IMR-90 (cell line): ENCODE results near the gene SRCAP. TPM values are rescaled to one million over a fixed set of nuclear protein-coding genes. Genes with fewer than 3 reads are reported as not detected.

Experiments used
- ATAC-seq: fragments of 200-7000 bp; cut with Tn5 transposase; 2 replicates; pipeline ENCODE4 v1.9.1; 2020; ENCODE audit warnings: low read depth, mild to moderate bottlenecking, moderate library complexity
- BruUV-seq: library from RNA; stranded (reverse); fragments of 400-500 nt; replicated peaks from 2 replicates; lab custom pipeline; 2021; lab: Mats Ljungman, UMichigan
- CTCF ChIA-PET: fragments of 300-600 bp; formaldehyde crosslinking; extraction: SDS; loops from one replicate; lab custom pipeline; 2021; ENCODE audit warnings: antibody characterized with exemption; lab: Yijun Ruan, JAX
- POLR2A ChIA-PET: fragments of 300-600 bp; sonication (Branson Sonifier 250); formaldehyde crosslinking; loops from one replicate; lab custom pipeline; 2022; ENCODE audit warnings: antibody characterized with exemption; ENCODE audit not compliant: unreplicated experiment; lab: Charles Lee
- DNase-seq: peaks from one replicate; pipeline ENCODE4 v3.0.0; 2013
- H2AFZ ChIP-seq: replicated peaks from 2 replicates; pipeline ENCODE3; 2013; ENCODE audit warnings: low read length, mild to moderate bottlenecking; ENCODE audit not compliant: poor library complexity
- H2AK5ac ChIP-seq: 2 replicates; pipeline ENCODE4 v1.6.1; 2013; ENCODE audit warnings: low read depth, low read length, inconsistent platforms
- H2AK9ac ChIP-seq: replicated peaks from 2 replicates; pipeline ENCODE3; 2013; ENCODE audit warnings: mild to moderate bottlenecking, low read depth, low read length, moderate library complexity; ENCODE audit not compliant: poor library complexity
- H2BK120ac ChIP-seq: 2 replicates; pipeline ENCODE4 v1.6.1; 2013; ENCODE audit warnings: low read depth, low read length, inconsistent platforms
- H2BK15ac ChIP-seq: 3 replicates; pipeline ENCODE4 v1.6.1; 2013; ENCODE audit warnings: low read depth, low read length, inconsistent platforms
- H2BK20ac ChIP-seq: 2 replicates; pipeline ENCODE4 v1.6.1; 2013; ENCODE audit warnings: low read depth, mild to moderate bottlenecking, inconsistent platforms, low read length, moderate library complexity
- H2BK5ac ChIP-seq: 2 replicates; pipeline ENCODE4 v1.6.1; 2013; ENCODE audit warnings: mild to moderate bottlenecking, low read depth, low read length, inconsistent platforms; ENCODE audit not compliant: poor library complexity, severe bottlenecking
- H3K14ac ChIP-seq: replicated peaks from 2 replicates; pipeline ENCODE4 v1.6.1; 2013; ENCODE audit warnings: low read depth, low read length, inconsistent platforms
- H3K18ac ChIP-seq: 2 replicates; pipeline ENCODE4 v1.6.1; 2013; ENCODE audit warnings: low read depth, low read length, control low read depth
- H3K23ac ChIP-seq: 2 replicates; pipeline ENCODE4 v1.6.1; 2013; ENCODE audit warnings: low read depth, low read length, inconsistent platforms
- H3K27ac ChIP-seq: 2 replicates; pipeline ENCODE4 v1.5.1; 2013; ENCODE audit warnings: mild to moderate bottlenecking, control low read depth, low read length; ENCODE audit not compliant: insufficient read depth
- H3K27me3 ChIP-seq: 2 replicates; pipeline ENCODE4 v1.6.1; 2013; ENCODE audit warnings: low read length; ENCODE audit not compliant: control insufficient read depth, insufficient read depth
- H3K36me3 ChIP-seq: 2 replicates; pipeline ENCODE4 v1.6.1; 2013; ENCODE audit warnings: low read length, mixed read lengths; ENCODE audit not compliant: control insufficient read depth, insufficient read depth
- H3K4ac ChIP-seq: 2 replicates; pipeline ENCODE4 v1.6.1; 2013; ENCODE audit warnings: low read depth, low read length, inconsistent platforms
- H3K4me1 ChIP-seq: 2 replicates; pipeline ENCODE4 v1.6.1; 2013; ENCODE audit warnings: low read length, mixed read lengths; ENCODE audit not compliant: control insufficient read depth, insufficient read depth
- H3K4me2 ChIP-seq: 2 replicates; pipeline ENCODE4 v1.6.1; 2013; ENCODE audit warnings: low read depth, mild to moderate bottlenecking, control low read depth, low read length, moderate library complexity
- H3K4me3 ChIP-seq: 2 replicates; pipeline ENCODE4 v1.5.1; 2013; ENCODE audit warnings: low read depth, mild to moderate bottlenecking, control low read depth, low read length, moderate library complexity; ENCODE audit not compliant: insufficient read depth
- H3K56ac ChIP-seq: 2 replicates; pipeline ENCODE4 v1.6.1; 2013; ENCODE audit warnings: low read length, inconsistent platforms; ENCODE audit not compliant: insufficient read depth; ENCODE audit errors: extremely low read depth
- H3K79me1 ChIP-seq, 2 experiments: 2 replicates each; pipeline ENCODE4 v1.6.1; 2013; ENCODE audit warnings: low read length in 2 of 2, inconsistent platforms in 1 of 2, low read depth in 1 of 2
- H3K9ac ChIP-seq: 2 replicates; pipeline ENCODE4 v1.6.1; 2013; ENCODE audit warnings: low read depth, low read length, control low read depth
- H3K9me1 ChIP-seq: 2 replicates; pipeline ENCODE4 v1.6.1; 2013; ENCODE audit warnings: low read length, inconsistent platforms; ENCODE audit not compliant: insufficient read depth
- H3K9me3 ChIP-seq: 2 replicates; pipeline ENCODE4 v1.6.1; 2013; ENCODE audit warnings: low read length; ENCODE audit not compliant: control insufficient read depth, insufficient read depth
- H4K20me1 ChIP-seq: 2 replicates; pipeline ENCODE4 v1.6.1; 2013; ENCODE audit warnings: low read length, inconsistent platforms; ENCODE audit not compliant: insufficient read depth
- H4K5ac ChIP-seq: 2 replicates; pipeline ENCODE4 v1.6.1; 2013; ENCODE audit warnings: mild to moderate bottlenecking, low read depth, low read length, control low read depth
- H4K8ac ChIP-seq, 2 experiments: 2 replicates each; pipeline ENCODE4 v1.6.1; 2013; ENCODE audit warnings: low read depth in 2 of 2, low read length in 2 of 2, control low read depth in 1 of 2, inconsistent platforms in 1 of 2
- H4K91ac ChIP-seq: 2 replicates; pipeline ENCODE4 v1.6.1; 2013; ENCODE audit warnings: low read depth, low read length, inconsistent platforms; ENCODE audit not compliant: insufficient read depth
- BHLHE40 ChIP-seq: fragments of 150-350 bp; IDR thresholded peaks from 2 replicates; pipeline ENCODE4 v1.6.1; 2016; ENCODE audit warnings: mild to moderate bottlenecking, low read depth, low read length
- CEBPB ChIP-seq: IDR thresholded peaks from 2 replicates; pipeline ENCODE4 v1.6.1; 2012; ENCODE audit warnings: low read depth, low read length, improper control_type of control experiment
- CHD1 ChIP-seq: IDR thresholded peaks from 2 replicates; pipeline ENCODE4 v1.6.1; 2012; ENCODE audit warnings: low read depth, low read length, improper control_type of control experiment
- FOS ChIP-seq: fragments of 150-350 bp; IDR thresholded peaks from 2 replicates; pipeline ENCODE4 v1.6.1; 2016; ENCODE audit warnings: low read depth, low read length
- MAZ ChIP-seq: IDR thresholded peaks from 2 replicates; pipeline ENCODE4 v1.6.1; 2012; ENCODE audit warnings: low read depth, mild to moderate bottlenecking, low read length, improper control_type of control experiment, moderate library complexity, borderline replicate concordance
- NFE2L2 ChIP-seq: fragments of 150-350 bp; IDR thresholded peaks from 2 replicates; pipeline ENCODE4 v1.6.1; 2016; ENCODE audit warnings: low read depth, mild to moderate bottlenecking, low read length
- POLR2A ChIP-seq: IDR thresholded peaks from 2 replicates; pipeline ENCODE4 v1.6.1; 2012; ENCODE audit warnings: mild to moderate bottlenecking, low read depth, low read length
- RAD21 ChIP-seq: IDR thresholded peaks from 2 replicates; pipeline ENCODE4 v1.6.1; 2012; ENCODE audit warnings: low read length, improper control_type of control experiment
- RCOR1 ChIP-seq: IDR thresholded peaks from 2 replicates; pipeline ENCODE4 v1.6.1; 2012; ENCODE audit warnings: mild to moderate bottlenecking, low read length, improper control_type of control experiment; ENCODE audit not compliant: insufficient replicate concordance
- RFX5 ChIP-seq: IDR thresholded peaks from 2 replicates; pipeline ENCODE4 v1.8.0; 2012; ENCODE audit warnings: low read depth, mild to moderate bottlenecking, low read length, moderate library complexity
- SMC3 ChIP-seq: fragments of 150-350 bp; IDR thresholded peaks from 2 replicates; pipeline ENCODE4 v1.6.1; 2016; ENCODE audit warnings: low read depth, mild to moderate bottlenecking, antibody characterized with exemption, low read length, moderate library complexity
- USF2 ChIP-seq: fragments of 150-350 bp; IDR thresholded peaks from 2 replicates; pipeline ENCODE4 v1.6.1; 2017; ENCODE audit warnings: mild to moderate bottlenecking, antibody characterized with exemption, low read length, low read depth
- WGBS, 2 experiments: methylation state at CpG; one replicate each; pipeline versions ENCODE4 v1.1.5 to v1.1.7; 2013; ENCODE audit warnings: missing lambda C conversion rate in 2 of 2; ENCODE audit not compliant: insufficient read length in 1 of 2; ENCODE audit errors: extremely low coverage in 2 of 2; 5-methylcytosine and 5-hydroxymethylcytosine counted together
- dilution Hi-C: fragments of 300-500 bp; cut with HindIII; formaldehyde crosslinking; loops from one replicate; pipeline ENCODE4 v1.14.3; 2018; ENCODE audit warnings: low sequenced_read_pairs; ENCODE audit not compliant: unreplicated experiment
- in situ Hi-C: fragments of 300-500 bp; cut with MboI; formaldehyde crosslinking; loops from 3 replicates; pipeline ENCODE4 v1.14.3; 2019; ENCODE audit warnings: low sequenced_read_pairs, inconsistent platforms, mixed read lengths
- intact Hi-C: fragments of 100-400 bp; cut with micrococcal nuclease; formaldehyde crosslinking; loops from 2 replicates; pipeline ENCODE4 v1.10.0; 2022
- polyA plus RNA-seq, 3 experiments: library from polyadenylated mRNA; depleted of rRNA; stranded (reverse); fragments of >200 nt; gene quantifications; 2 replicates each; pipeline ENCODE4 v1.2.3, GENCODE V29; 2012; ENCODE audit warnings: low replicate concordance in 1 of 3
- total RNA-seq: library from RNA; depleted of rRNA; stranded (reverse); fragments of >200 nt; gene quantifications from 2 replicates; pipeline ENCODE4 v1.2.3, GENCODE V29; 2012
- TF ChIP-seq, protein P1 (sequence below): conservative IDR thresholded peaks from 2 replicates; pipeline ENCODE4 v1.5.1; 2012; ENCODE audit warnings: mild to moderate bottlenecking, low read depth, low read length, improper control_type of control experiment

SRCAP gene
- total and polyA plus RNA-seq, 2 of the 4 experiments (the other 2 are of a cell fraction), result 4.5 to 8.2 TPM

GRCh38 chr16:30744183-30744582 is 45.2 kb downstream of the SRCAP start:
- no peak overlapping the region for H2BK5ac ChIP-seq
- H3K9me3 ChIP-seq, result no peaks in the 10 kb centered on the region
- no CpG with 5 or more reads among the region's 2 CpGs for WGBS, 2 experiments
- ATAC-seq (no peak), DNase-seq (no peak)
- no peak overlapping the region for H3K4me3 ChIP-seq
- no peak overlapping the region for H3K4me2 ChIP-seq
- H3K18ac ChIP-seq, result no peak overlapping the region
- H3K4ac ChIP-seq, result no peak overlapping the region
- in situ Hi-C loops (no loop called here), intact Hi-C loops (no loop called here), dilution Hi-C loops (no loop called here)
- ChIA-PET CTCF (no interaction called here), POLR2A (no interaction called here)
- peaks cover 12 to 44% of the 10 kb centered on the region in 2 experiments for H3K79me1 ChIP-seq
- H3K56ac ChIP-seq, result no peak overlapping the region
- no peak overlapping the region for H2BK15ac ChIP-seq
- no peak overlapping the region for H2BK20ac ChIP-seq
- no peaks in the 10 kb centered on the region for H3K27me3 ChIP-seq
- peaks cover 19% of the 10 kb centered on the region for H3K9me1 ChIP-seq
- H3K23ac ChIP-seq, result no peak overlapping the region
- no peak overlapping the region for H2AK9ac ChIP-seq
- no peak overlapping the region for H2BK120ac ChIP-seq
- H3K9ac ChIP-seq, result no peak overlapping the region
- no peak overlapping the region for H2AFZ ChIP-seq
- H3K4me1 ChIP-seq, result peaks cover 14% of the 10 kb centered on the region
- peaks cover 18% of the 10 kb centered on the region for H3K36me3 ChIP-seq
- H3K14ac ChIP-seq, result no peak overlapping the region
- no peak overlapping the region for H4K8ac ChIP-seq
- H4K5ac ChIP-seq, result no peak overlapping the region
- no peak overlapping the region for H2AK5ac ChIP-seq
- H4K20me1 ChIP-seq, result peaks cover 4% of the 10 kb centered on the region; the same call in 1 of the 2 replicates
- no peak overlapping the region for H3K27ac ChIP-seq
- TF ChIP-seq SMC3, result no peak
- no peak for TF ChIP-seq FOS
- TF ChIP-seq RCOR1, result no peak
- no peak for TF ChIP-seq POLR2A
- no peak for TF ChIP-seq BHLHE40
- TF ChIP-seq RAD21, result no peak
- TF ChIP-seq, protein P1, sequence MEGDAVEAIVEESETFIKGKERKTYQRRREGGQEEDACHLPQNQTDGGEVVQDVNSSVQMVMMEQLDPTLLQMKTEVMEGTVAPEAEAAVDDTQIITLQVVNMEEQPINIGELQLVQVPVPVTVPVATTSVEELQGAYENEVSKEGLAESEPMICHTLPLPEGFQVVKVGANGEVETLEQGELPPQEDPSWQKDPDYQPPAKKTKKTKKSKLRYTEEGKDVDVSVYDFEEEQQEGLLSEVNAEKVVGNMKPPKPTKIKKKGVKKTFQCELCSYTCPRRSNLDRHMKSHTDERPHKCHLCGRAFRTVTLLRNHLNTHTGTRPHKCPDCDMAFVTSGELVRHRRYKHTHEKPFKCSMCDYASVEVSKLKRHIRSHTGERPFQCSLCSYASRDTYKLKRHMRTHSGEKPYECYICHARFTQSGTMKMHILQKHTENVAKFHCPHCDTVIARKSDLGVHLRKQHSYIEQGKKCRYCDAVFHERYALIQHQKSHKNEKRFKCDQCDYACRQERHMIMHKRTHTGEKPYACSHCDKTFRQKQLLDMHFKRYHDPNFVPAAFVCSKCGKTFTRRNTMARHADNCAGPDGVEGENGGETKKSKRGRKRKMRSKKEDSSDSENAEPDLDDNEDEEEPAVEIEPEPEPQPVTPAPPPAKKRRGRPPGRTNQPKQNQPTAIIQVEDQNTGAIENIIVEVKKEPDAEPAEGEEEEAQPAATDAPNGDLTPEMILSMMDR, result no peak
- TF ChIP-seq MAZ, result no peak
- no peak for TF ChIP-seq USF2
- no peak for TF ChIP-seq CEBPB
- no peak for TF ChIP-seq CHD1
- no peak for TF ChIP-seq NFE2L2
- no peak for TF ChIP-seq RFX5
- no TSS peak for BruUV-seq
- H4K91ac ChIP-seq, result no peak overlapping the region
